Neural progenitor cell (in vitro differentiated cells): ENCODE results near the gene ZIC5. TPM values are rescaled to one million over a fixed set of nuclear protein-coding genes. Genes with fewer than 3 reads are reported as not detected.

Source experiments
- DNase-seq: peaks from one replicate; pipeline ENCODE4 v3.0.0-alpha.2; 2016; ENCODE audit warnings: low spot score
- H2AFZ ChIP-seq: fragments of 200-600 bp; sonication (generic); replicated peaks from 2 replicates; pipeline ENCODE4 v1.6.1; 2016; ENCODE audit warnings: antibody characterized with exemption
- H3F3A ChIP-seq: fragments of 200-600 bp; sonication (generic); 2 replicates; pipeline ENCODE4 v1.6.1; 2016; ENCODE audit warnings: antibody characterized with exemption, low read depth
- H3K27ac ChIP-seq: fragments of 200-600 bp; sonication (generic); 2 replicates; pipeline ENCODE4 v1.5.1; 2016; ENCODE audit warnings: mild to moderate bottlenecking
- H3K27me3 ChIP-seq: fragments of 200-600 bp; sonication (generic); 2 replicates; pipeline ENCODE4 v1.6.1; 2016; ENCODE audit warnings: mild to moderate bottlenecking, moderate library complexity
- H3K36me3 ChIP-seq: fragments of 200-600 bp; sonication (generic); 2 replicates; pipeline ENCODE4 v1.5.1; 2016
- H3K4me1 ChIP-seq: fragments of 200-600 bp; sonication (generic); 2 replicates; pipeline ENCODE4 v1.6.1; 2016; ENCODE audit warnings: mixed run types
- H3K4me2 ChIP-seq: fragments of 200-600 bp; sonication (generic); 2 replicates; pipeline ENCODE4 v1.6.1; 2016
- H3K4me3 ChIP-seq: fragments of 200-600 bp; sonication (generic); 2 replicates; pipeline ENCODE4 v1.5.1; 2016
- H3K79me2 ChIP-seq: fragments of 200-600 bp; sonication (generic); 2 replicates; pipeline ENCODE4 v1.6.1; 2016; ENCODE audit warnings: low read depth
- H3K9ac ChIP-seq: fragments of 200-600 bp; sonication (generic); 2 replicates; pipeline ENCODE4 v1.6.1; 2016
- H3K9me3 ChIP-seq: fragments of 200-600 bp; sonication (generic); 2 replicates; pipeline ENCODE4 v1.5.1; 2016; ENCODE audit warnings: low read depth
- H4K20me1 ChIP-seq: fragments of 200-600 bp; sonication (generic); 2 replicates; pipeline ENCODE4 v1.6.1; 2016; ENCODE audit warnings: low read depth
- H3K27ac Mint-ChIP-seq: 3 replicates; pipeline ENCODE4 v1.8.0; 2021; ENCODE audit warnings: mixed read lengths
- H3K27me3 Mint-ChIP-seq: 2 replicates; pipeline ENCODE4 v1.8.0; 2022; ENCODE audit warnings: low read depth, mild to moderate bottlenecking, inconsistent platforms, moderate library complexity, mixed read lengths; ENCODE audit not compliant: insufficient read depth
- H3K36me3 Mint-ChIP-seq: 3 replicates; pipeline ENCODE4 v1.8.0; 2021; ENCODE audit warnings: mixed read lengths
- H3K4me1 Mint-ChIP-seq: 3 replicates; pipeline ENCODE4 v1.8.0; 2021; ENCODE audit warnings: mixed read lengths
- H3K4me3 Mint-ChIP-seq: 3 replicates; pipeline ENCODE4 v1.8.0; 2021; ENCODE audit warnings: mild to moderate bottlenecking, moderate library complexity, mixed read lengths
- H3K9me3 Mint-ChIP-seq: 3 replicates; pipeline ENCODE4 v1.8.0; 2020; ENCODE audit warnings: mixed read lengths
- CTCF ChIP-seq: fragments of 200-600 bp; sonication (generic); IDR thresholded peaks from 2 replicates; pipeline ENCODE4 v1.5.1; 2017; ENCODE audit warnings: antibody characterized with exemption, mild to moderate bottlenecking
- EZH2 ChIP-seq: fragments of 200-600 bp; sonication (generic); IDR thresholded peaks from 2 replicates; pipeline ENCODE4 v1.6.1; 2017; ENCODE audit warnings: antibody characterized with exemption, mild to moderate bottlenecking, moderate library complexity
- EZH2phosphoT487 ChIP-seq: fragments of 200-600 bp; sonication (generic); IDR thresholded peaks from 2 replicates; pipeline ENCODE4 v1.6.1; 2017; ENCODE audit warnings: antibody characterized with exemption
- total RNA-seq: library from RNA; depleted of rRNA; stranded (reverse); fragments of >200 nt; gene quantifications from 2 replicates; pipeline ENCODE4 v1.2.3, GENCODE V29; 2015; ENCODE audit warnings: low replicate concordance

Gene ZIC5
- total RNA-seq, 1 donor from 2014 or later = 35.7 TPM

- DNase-seq = no peak
- H3K9me3 ChIP-seq = no peaks in the 10 kb centered on the region
- Mint-ChIP-seq H3K4me3 (peak overlapping the region; percentile 73), H3K27ac (no peak overlapping the region), H3K27me3 (peaks cover 28% of the 10 kb centered on the region), H3K4me1 (peaks cover 66% of the 10 kb centered on the region), H3K9me3 (peaks cover 4% of the 10 kb centered on the region), H3K36me3 (peaks cover 3% of the 10 kb centered on the region)
- peaks cover 52% of the 10 kb centered on the region for H3K4me1 ChIP-seq
- H3F3A ChIP-seq = peaks cover 82% of the 10 kb centered on the region
- no peak overlapping the region for H2AFZ ChIP-seq
- H3K27me3 ChIP-seq = peaks cover 83% of the 10 kb centered on the region
- peaks cover 55% of the 10 kb centered on the region for H4K20me1 ChIP-seq
- no peak overlapping the region for H3K27ac ChIP-seq
- no peaks in the 10 kb centered on the region for H3K36me3 ChIP-seq
- H3K79me2 ChIP-seq = peaks cover 2% of the 10 kb centered on the region
- H3K9ac ChIP-seq = no peak overlapping the region
- no peak for TF ChIP-seq CTCF
- no peak for TF ChIP-seq EZH2phosphoT487
- no peak for TF ChIP-seq EZH2
- peak overlapping the region; percentile 73 for H3K4me2 ChIP-seq
- H3K4me3 ChIP-seq = no peak overlapping the region
Observed at GRCh38 chr13:99995104-99995588, 23.6 kb upstream of the ZIC5 start.

- no peak for DNase-seq
- Histone ChIP-seq H3K27ac (no peak overlapping the region), H3K36me3 (no peaks in the 10 kb centered on the region), H3K4me3 (no peak overlapping the region), H3K4me2 (no peak overlapping the region), H2AFZ (no peak overlapping the region), H4K20me1 (peaks cover 60% of the 10 kb centered on the region), H3K9ac (no peak overlapping the region), H3K27me3 (peaks cover 89% of the 10 kb centered on the region), H3F3A (peaks cover 87% of the 10 kb centered on the region), H3K4me1 (peaks cover 55% of the 10 kb centered on the region), H3K79me2 (peaks cover 7% of the 10 kb centered on the region), H3K9me3 (no peaks in the 10 kb centered on the region)
- TF ChIP-seq EZH2phosphoT487 (no peak), EZH2 (no peak), CTCF (no peak)
- peaks cover 70% of the 10 kb centered on the region for H3K4me1 Mint-ChIP-seq
- peaks cover 4% of the 10 kb centered on the region for H3K9me3 Mint-ChIP-seq
- peaks cover 28% of the 10 kb centered on the region for H3K27me3 Mint-ChIP-seq
- H3K36me3 Mint-ChIP-seq = peaks cover 3% of the 10 kb centered on the region
- peak overlapping the region; percentile 28 for H3K4me3 Mint-ChIP-seq
- H3K27ac Mint-ChIP-seq = no peak overlapping the region
Observed at GRCh38 chr13:99994638-99995020, 23.1 kb upstream of the ZIC5 start.

- peak overlapping the region; percentile 66 for H3K4me3 Mint-ChIP-seq
- no peak overlapping the region for H3K27ac Mint-ChIP-seq
- H3K4me1 Mint-ChIP-seq = peaks cover 77% of the 10 kb centered on the region
- Histone ChIP-seq H3K9me3 (no peaks in the 10 kb centered on the region), H3K36me3 (no peaks in the 10 kb centered on the region), H3K4me1 (peaks cover 62% of the 10 kb centered on the region), H3K79me2 (peaks cover 14% of the 10 kb centered on the region), H3K4me2 (no peak overlapping the region), H3K27me3 (peaks cover 95% of the 10 kb centered on the region), H4K20me1 (peaks cover 67% of the 10 kb centered on the region), H3K9ac (no peak overlapping the region), H3K4me3 (no peak overlapping the region), H3F3A (peaks cover 94% of the 10 kb centered on the region), H3K27ac (no peak overlapping the region), H2AFZ (no peak overlapping the region)
- DNase-seq = peak; percentile 17
- TF ChIP-seq EZH2phosphoT487 (no peak), EZH2 (peak; percentile 20)
- H3K27me3 Mint-ChIP-seq = peaks cover 31% of the 10 kb centered on the region
- H3K36me3 Mint-ChIP-seq = peaks cover 3% of the 10 kb centered on the region
- peaks cover 4% of the 10 kb centered on the region for H3K9me3 Mint-ChIP-seq
Observed at GRCh38 chr13:99993660-99994637, 22.4 kb upstream of the ZIC5 start.

- Histone ChIP-seq H3K27me3 (peaks cover 100% of the 10 kb centered on the region), H3K9me3 (no peaks in the 10 kb centered on the region), H3K79me2 (peaks cover 24% of the 10 kb centered on the region), H2AFZ (no peak overlapping the region), H3K36me3 (no peaks in the 10 kb centered on the region), H4K20me1 (peaks cover 77% of the 10 kb centered on the region), H3K4me3 (no peak overlapping the region), H3K4me2 (no peak overlapping the region), H3K9ac (no peak overlapping the region), H3K27ac (no peak overlapping the region), H3F3A (peaks cover 99% of the 10 kb centered on the region), H3K4me1 (peaks cover 72% of the 10 kb centered on the region)
- DNase-seq = no peak
- peaks cover 79% of the 10 kb centered on the region for H3K4me1 Mint-ChIP-seq
- no peak overlapping the region for H3K27ac Mint-ChIP-seq
- peak overlapping the region; percentile 49 for H3K4me3 Mint-ChIP-seq
- H3K36me3 Mint-ChIP-seq = peaks cover 3% of the 10 kb centered on the region
- TF ChIP-seq CTCF (no peak), EZH2 (no peak), EZH2phosphoT487 (no peak)
- H3K9me3 Mint-ChIP-seq = peaks cover 4% of the 10 kb centered on the region
- H3K27me3 Mint-ChIP-seq = peaks cover 35% of the 10 kb centered on the region
Observed at GRCh38 chr13:99992949-99993351, 21.4 kb upstream of the ZIC5 start.
